Measurements from ENCODE around the gene TP53TG5.
A peak's percentile ranks its signal among the peaks of the same experiment; 100 is the strongest.
"Not testable (repeated sequence)": the region's sequence is repeated elsewhere in the genome, so short reads cannot be mapped to it uniquely, and the experiment has no call there.

The TP53TG5 gene

DNA sequence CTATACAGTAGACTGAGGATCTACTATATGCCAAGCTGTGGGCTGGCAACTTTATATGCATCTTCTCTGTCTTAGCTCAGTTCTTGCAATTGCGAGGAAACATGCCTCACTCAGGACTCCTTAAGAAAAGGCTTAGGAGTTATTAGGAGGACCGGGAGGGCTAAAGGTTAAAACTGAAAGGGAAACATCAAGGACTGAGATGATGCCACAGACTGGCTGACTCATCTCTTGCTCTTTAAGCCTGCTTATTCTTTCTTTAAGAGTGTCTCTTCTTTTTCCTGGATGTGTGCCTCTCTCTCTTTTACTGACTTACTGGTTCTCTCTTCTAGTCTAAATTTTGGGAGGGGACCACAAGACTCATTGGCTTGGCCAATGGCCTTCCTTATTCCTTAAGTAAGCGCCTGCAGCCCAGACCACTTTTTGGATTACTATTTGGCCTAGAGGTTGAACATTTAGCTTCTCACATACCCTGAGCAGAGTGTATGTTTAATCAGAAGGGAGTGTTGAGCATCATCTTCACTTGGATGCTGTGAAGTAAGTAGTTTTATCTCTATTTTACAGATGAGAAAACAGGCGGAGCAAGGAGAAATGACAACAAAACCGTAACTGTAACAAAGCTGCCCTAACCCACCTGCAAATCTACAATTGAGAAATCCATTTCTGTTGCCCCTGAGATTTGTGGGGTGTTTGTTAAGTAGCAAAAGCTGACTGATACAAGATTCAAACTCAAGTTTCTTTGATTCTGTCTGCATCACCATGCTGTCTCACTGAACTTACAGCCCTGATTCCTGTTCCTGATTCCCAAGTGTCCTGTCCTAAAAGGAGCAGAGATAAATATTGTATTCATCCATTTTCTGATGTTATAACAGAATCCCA lies 22.7 kb downstream of the TP53TG5 start:
- no peak overlapping the region for H3K4me3 ChIP-seq (ENCODE audit: control insufficient read depth, low read depth, low read length)
- TF ChIP-seq, protein P1, sequence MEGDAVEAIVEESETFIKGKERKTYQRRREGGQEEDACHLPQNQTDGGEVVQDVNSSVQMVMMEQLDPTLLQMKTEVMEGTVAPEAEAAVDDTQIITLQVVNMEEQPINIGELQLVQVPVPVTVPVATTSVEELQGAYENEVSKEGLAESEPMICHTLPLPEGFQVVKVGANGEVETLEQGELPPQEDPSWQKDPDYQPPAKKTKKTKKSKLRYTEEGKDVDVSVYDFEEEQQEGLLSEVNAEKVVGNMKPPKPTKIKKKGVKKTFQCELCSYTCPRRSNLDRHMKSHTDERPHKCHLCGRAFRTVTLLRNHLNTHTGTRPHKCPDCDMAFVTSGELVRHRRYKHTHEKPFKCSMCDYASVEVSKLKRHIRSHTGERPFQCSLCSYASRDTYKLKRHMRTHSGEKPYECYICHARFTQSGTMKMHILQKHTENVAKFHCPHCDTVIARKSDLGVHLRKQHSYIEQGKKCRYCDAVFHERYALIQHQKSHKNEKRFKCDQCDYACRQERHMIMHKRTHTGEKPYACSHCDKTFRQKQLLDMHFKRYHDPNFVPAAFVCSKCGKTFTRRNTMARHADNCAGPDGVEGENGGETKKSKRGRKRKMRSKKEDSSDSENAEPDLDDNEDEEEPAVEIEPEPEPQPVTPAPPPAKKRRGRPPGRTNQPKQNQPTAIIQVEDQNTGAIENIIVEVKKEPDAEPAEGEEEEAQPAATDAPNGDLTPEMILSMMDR (conservative IDR thresholded peaks at IDR 0.05; ENCODE audit: control insufficient read depth, insufficient read depth, low read depth, low read length) = no peak
- DNase-seq (ENCODE audit: low read depth) = peak; percentile 84

- TF ChIP-seq, protein P1 (conservative IDR thresholded peaks at IDR 0.05; ENCODE audit: control insufficient read depth, insufficient read depth, low read depth, low read length) = no peak
- no peak overlapping the region for H3K4me3 ChIP-seq (ENCODE audit: control insufficient read depth, low read depth, low read length)
- DNase-seq (ENCODE audit: low read depth) = no peak
These were observed 23.5 kb downstream of the TP53TG5 start for GRCh38 chr20:45354423-45355208.

DNA sequence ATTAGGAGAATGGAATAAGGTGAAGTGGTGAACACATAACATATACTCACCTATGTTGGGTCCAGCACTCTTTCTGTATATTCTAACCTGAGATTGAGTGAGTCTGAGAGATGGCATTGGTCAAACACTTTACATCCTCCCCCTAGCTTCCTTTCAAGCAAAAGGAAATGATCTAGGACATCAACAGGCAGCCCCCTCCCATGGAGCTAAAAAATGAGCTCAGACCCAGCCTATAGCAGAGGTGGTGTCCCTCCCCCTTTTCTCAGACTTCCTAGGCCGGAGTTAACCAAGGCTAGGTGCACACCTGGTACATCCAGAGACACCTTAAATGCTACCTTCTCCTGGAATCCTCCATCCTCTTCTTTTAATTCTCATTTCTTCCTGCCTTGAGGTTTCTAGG lies 24.4 kb downstream of the TP53TG5 start:
- DNase-seq (ENCODE audit: low read depth) = no peak
- H3K4me3 ChIP-seq (ENCODE audit: control insufficient read depth, low read depth, low read length) = no peak overlapping the region
- TF ChIP-seq, protein P1 (conservative IDR thresholded peaks at IDR 0.05; ENCODE audit: control insufficient read depth, insufficient read depth, low read depth, low read length) = no peak

DNA sequence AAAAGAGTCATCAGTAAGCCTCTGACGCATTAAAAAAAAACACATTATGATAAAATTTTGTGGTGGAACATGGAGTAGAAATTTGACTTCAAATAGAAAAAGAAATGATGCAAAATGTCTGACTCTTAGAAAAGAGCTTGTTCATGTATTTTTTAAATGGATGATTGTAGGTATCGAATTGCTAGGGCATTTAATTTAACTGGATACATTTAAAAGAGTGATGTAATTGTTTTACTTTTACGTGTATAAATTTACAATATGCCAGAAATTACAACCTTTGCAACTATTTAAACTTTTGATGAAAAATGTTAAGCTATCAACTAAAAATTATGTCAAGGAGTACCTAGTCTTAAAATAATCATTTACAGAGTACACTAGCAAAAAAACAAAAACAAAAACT lies 25.4 kb downstream of the TP53TG5 start:
- TF ChIP-seq, protein P1 (conservative IDR thresholded peaks at IDR 0.05; ENCODE audit: control insufficient read depth, insufficient read depth, low read depth, low read length) = no peak
- DNase-seq (ENCODE audit: low read depth) = no peak
- H3K4me3 ChIP-seq (ENCODE audit: control insufficient read depth, low read depth, low read length) = no peak overlapping the region

- DNase-seq (ENCODE audit: low read depth); H3K4me3 ChIP-seq (ENCODE audit: control insufficient read depth, low read depth, low read length): not testable (repeated sequence)
These were observed 27.3 kb downstream of the TP53TG5 start for GRCh38 chr20:45350795-45351194.

- no peak for DNase-seq (ENCODE audit: low read depth)
- TF ChIP-seq, protein P1 (conservative IDR thresholded peaks at IDR 0.05; ENCODE audit: control insufficient read depth, insufficient read depth, low read depth, low read length) = no peak
- no peak overlapping the region for H3K4me3 ChIP-seq (ENCODE audit: control insufficient read depth, low read depth, low read length)
These were observed 27.9 kb downstream of the TP53TG5 start for GRCh38 chr20:45350217-45350616.

Data from fibroblast of mammary gland (primary cell).